SK-N-MC (cell line): ENCODE measurements around the gene PRSS33.
A peak's percentile ranks its signal among the peaks of the same experiment; 100 is the strongest.

Experiments
- EZH2 ChIP-seq: fragments of 200-600 bp; sonication (generic); IDR thresholded peaks from one replicate; pipeline ENCODE4 v1.6.1; 2017; ENCODE audit warnings: antibody characterized with exemption
- POLR2AphosphoS5 ChIP-seq: IDR thresholded peaks from 2 replicates; pipeline ENCODE4 v1.6.1; 2012; ENCODE audit warnings: mild to moderate bottlenecking, low read depth, low read length, borderline replicate concordance

- no peak for TF ChIP-seq EZH2
- 0 out of 2 replicates have a peak, but pooled peaks have one; percentile 34 for TF ChIP-seq POLR2AphosphoS5
Observed at GRCh38 chr16:2766430-2767139, 20.8 kb downstream of the PRSS33 start.
